Kidney (tissue), 14 donors: Measurements from ENCODE around the gene ZFPM1. TPM values are rescaled to one million over a fixed set of nuclear protein-coding genes. Genes with fewer than 3 reads are reported as not detected.

ENCODE experiments used
- DNase-seq, 5 donors: peaks; one replicate each; pipeline ENCODE4 v3.0.0-alpha.2; 2013 to 2020
- FAIRE-seq: peaks from 2 replicates; lab custom pipeline; 2012; peaks lifted over from hg19 to GRCh38; lab: Jason Lieb, UNC
- H3K27ac ChIP-seq, 2 donors: one replicate each; pipeline ENCODE4 v1.7.0; 2013; ENCODE audit warnings: low read depth in 2 of 2, low read length in 2 of 2, inconsistent platforms in 1 of 2
- H3K27me3 ChIP-seq: one replicate; pipeline ENCODE4 v1.7.1; 2013; ENCODE audit warnings: low read length, inconsistent platforms; ENCODE audit not compliant: control insufficient read depth, insufficient read depth
- H3K36me3 ChIP-seq, 3 donors: one replicate each; pipeline versions ENCODE4 v1.7.0 to v1.7.1; 2013; ENCODE audit warnings: low read length in 3 of 3, control low read depth in 1 of 3, inconsistent platforms in 1 of 3; ENCODE audit not compliant: insufficient read depth in 3 of 3, control insufficient read depth in 2 of 3
- H3K4me1 ChIP-seq, 3 donors: one replicate each; pipeline versions ENCODE4 v1.7.0 to v1.7.1; 2013; ENCODE audit warnings: low read length in 3 of 3, inconsistent platforms in 1 of 3, low read depth in 1 of 3; ENCODE audit not compliant: control insufficient read depth in 2 of 3, insufficient read depth in 2 of 3
- H3K4me3 ChIP-seq, 3 donors: one replicate each; pipeline versions ENCODE4 v1.7.0 to v1.8.1; 2013; ENCODE audit warnings: low read length in 3 of 3, control low read depth in 1 of 3, inconsistent platforms in 1 of 3
- H3K9ac ChIP-seq, 3 donors: one replicate each; pipeline versions ENCODE4 v1.7.0 to v1.7.1; 2013; ENCODE audit warnings: low read length in 3 of 3, control low read depth in 1 of 3, inconsistent platforms in 1 of 3
- H3K9me3 ChIP-seq, 3 donors: one replicate each; pipeline versions ENCODE4 v1.7.0 to v1.7.1; 2013; ENCODE audit warnings: low read length in 3 of 3, control low read depth in 1 of 3, inconsistent platforms in 1 of 3; ENCODE audit not compliant: control insufficient read depth in 2 of 3, insufficient read depth in 1 of 3
- CTCF ChIP-seq: IDR thresholded peaks from 3 replicates; pipeline ENCODE4 v1.5.1; 2012; ENCODE audit warnings: mild to moderate bottlenecking, moderate library complexity, borderline replicate concordance; ENCODE audit not compliant: insufficient read depth; ENCODE audit errors: extremely low read depth
- intact Hi-C: fragments of 100-400 bp; cut with DNase I; formaldehyde crosslinking; loops from one replicate; pipeline ENCODE4 v1.11.1; 2022
- polyA plus RNA-seq: library from polyadenylated mRNA; stranded (reverse); fragments of 350-450 nt; fragmentation: Illumina TruSeq; extraction: RNeasy Lipid Tissue Mini Kit (QIAGEN cat#74804); gene quantifications from one replicate; pipeline ENCODE4 v1.2.3, GENCODE V29; 2014; ENCODE audit warnings: low read depth, low replicate concordance; ENCODE audit not compliant: insufficient read depth
- total RNA-seq: library from RNA; stranded (reverse); fragmentation: NEBNext Ultra II Directional; extraction: Animal tissue kit (Norgen Biotek cat#: 25700); gene quantifications from one replicate; pipeline ENCODE4 v1.2.1, GENCODE V29; 2021
- donor health status: control.
- donor health status: control.
- donor health status: control.
- donor health status: control.
- donor health status: control.
- donor health status: DM: yes; HTN: yes; CAD: no.
- donor health status: Normal renal cell carcinoma (clear cell type).

ZFPM1 gene
- total and polyA plus RNA-seq, 2 donors from 2014 or later: 1.9 to 9.2 TPM

- no peaks in the 10 kb centered on the region for H3K9me3 ChIP-seq
- H3K4me3 ChIP-seq: no peak overlapping the region
- no peak for DNase-seq
- H3K27me3 ChIP-seq: no peaks in the 10 kb centered on the region
- TF ChIP-seq CTCF: no peak
- no peaks in the 10 kb centered on the region for H3K4me1 ChIP-seq
- intact Hi-C loops: no loop called here
- FAIRE-seq: no peak
- H3K36me3 ChIP-seq: no peaks in the 10 kb centered on the region
- H3K27ac ChIP-seq: no peak overlapping the region
- H3K9ac ChIP-seq: no peak overlapping the region
Observed at GRCh38 chr16:88440111-88440510, 13.0 kb upstream of the ZFPM1 start.

- Histone ChIP-seq H3K9me3 (no peaks in the 10 kb centered on the region), H3K9ac (no peak overlapping the region), H3K36me3 (no peaks in the 10 kb centered on the region), H3K27ac (no peak overlapping the region), H3K4me1 (no peaks in the 10 kb centered on the region), H3K4me3 (no peak overlapping the region), H3K27me3 (no peaks in the 10 kb centered on the region)
- no peak for TF ChIP-seq CTCF
- intact Hi-C loops: no loop called here
- no peak for DNase-seq
- no peak for FAIRE-seq
Observed at GRCh38 chr16:88440686-88441405, 12.2 kb upstream of the ZFPM1 start.

- DNase-seq (no peak), FAIRE-seq (no peak)
- Histone ChIP-seq H3K36me3 (no peaks in the 10 kb centered on the region), H3K9ac (no peak overlapping the region), H3K27ac (no peak overlapping the region), H3K4me3 (no peak overlapping the region), H3K27me3 (no peaks in the 10 kb centered on the region), H3K9me3 (no peaks in the 10 kb centered on the region), H3K4me1 (no peaks in the 10 kb centered on the region)
- intact Hi-C loops: no loop called here
- TF ChIP-seq CTCF: no peak
Observed at GRCh38 chr16:88441460-88441859, 11.6 kb upstream of the ZFPM1 start.

DNA sequence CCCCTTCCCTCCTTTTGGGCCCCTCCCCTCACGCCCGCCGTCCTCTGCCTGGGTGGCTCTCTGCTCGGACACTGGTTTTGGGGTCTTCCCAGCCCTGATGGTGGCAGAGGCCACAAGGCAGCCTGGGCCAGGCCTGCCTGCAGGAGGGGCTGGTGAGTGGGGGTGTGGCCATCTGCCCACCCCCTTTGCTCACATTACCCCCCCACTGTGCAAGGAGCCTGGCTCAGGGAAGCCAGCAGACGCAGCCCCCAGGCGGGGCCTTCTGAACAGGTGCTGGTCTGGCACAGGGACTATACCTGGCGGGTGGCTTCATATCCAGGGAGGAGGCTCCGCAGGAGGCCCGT is 10.7 kb upstream of the ZFPM1 start:
- Histone ChIP-seq H3K4me3 (no peak overlapping the region), H3K27me3 (no peaks in the 10 kb centered on the region), H3K4me1 (no peaks in the 10 kb centered on the region), H3K36me3 (no peaks in the 10 kb centered on the region), H3K9ac (no peak overlapping the region), H3K9me3 (no peaks in the 10 kb centered on the region), H3K27ac (no peak overlapping the region)
- DNase-seq (no peak), FAIRE-seq (no peak)
- no peak for TF ChIP-seq CTCF
- intact Hi-C loops: no loop called here
